ENCODE data around the gene RNF26. TPM values are rescaled to one million over a fixed set of nuclear protein-coding genes. Genes with fewer than 3 reads are reported as not detected.
"Not testable (repeated sequence)": the region's sequence is repeated elsewhere in the genome, so short reads cannot be mapped to it uniquely, and the experiment has no call there.

Gene RNF26
- polyA plus RNA-seq, 2 donors: 7.4 to 16.2 TPM

GRCh38 chr11:119381181-119381988 lies 47.1 kb downstream of the RNF26 start, which contains the start of gene USP2:
Gene USP2, minus strand, starts transcription at chr11:119381690. Its CDS starts 8,210 bp downstream, at chr11:119373480.
- H3K27ac ChIP-seq (ENCODE audit: low read depth in 2 of 2, low read length in 1 of 2): peak within 1 kb of the TSS; percentile 58 to 76
- H3K4me3 ChIP-seq (ENCODE audit: low read depth in 1 of 2, low read length in 2 of 2): peak within 1 kb of the TSS; percentile 37 to 50
- H3K4me1 ChIP-seq (ENCODE audit: control insufficient read depth in 2 of 2, insufficient read depth in 2 of 2, low read length in 1 of 2): peaks cover under 1 to 17% of the 10 kb centered on the region in 2 donors
- H3K27me3 ChIP-seq (ENCODE audit: control insufficient read depth in 1 of 2, insufficient read depth in 2 of 2, low read length in 2 of 2): no peaks in the 10 kb centered on the region
- WGBS, 2 donors: 0 to 1% methylated on average over 54 of the region's 54 CpGs
- no peaks in the 10 kb centered on the region for H3K9me3 ChIP-seq (ENCODE audit: control insufficient read depth in 2 of 2, insufficient read depth in 1 of 2, low read depth in 1 of 2, low read length in 1 of 2)
- H3K36me3 ChIP-seq (ENCODE audit: control insufficient read depth in 2 of 2, insufficient read depth in 2 of 2, low read length in 1 of 2): no peaks in the 10 kb centered on the region

GRCh38 chr11:119382101-119382500 lies 47.8 kb downstream of the RNF26 start:
- peaks cover 0 to 13% of the 10 kb centered on the region in 2 donors for H3K4me1 ChIP-seq (ENCODE audit: control insufficient read depth in 2 of 2, insufficient read depth in 2 of 2, low read length in 1 of 2)
- peak overlapping the region; percentile 24 to 47 for H3K27ac ChIP-seq (ENCODE audit: low read depth in 2 of 2, low read length in 1 of 2)
- peak overlapping the region; percentile 10 to 37 for H3K4me3 ChIP-seq (ENCODE audit: low read depth in 1 of 2, low read length in 2 of 2)
- H3K36me3 ChIP-seq (ENCODE audit: control insufficient read depth in 2 of 2, insufficient read depth in 2 of 2, low read length in 1 of 2): no peaks in the 10 kb centered on the region
- no peaks in the 10 kb centered on the region for H3K27me3 ChIP-seq (ENCODE audit: control insufficient read depth in 1 of 2, insufficient read depth in 2 of 2, low read length in 2 of 2)
- 11 to 14% methylated on average over 9 of the region's 9 CpGs for WGBS, 2 donors
- no peaks in the 10 kb centered on the region for H3K9me3 ChIP-seq (ENCODE audit: control insufficient read depth in 2 of 2, insufficient read depth in 1 of 2, low read depth in 1 of 2, low read length in 1 of 2)

- not testable (repeated sequence) for H3K27me3 ChIP-seq (ENCODE audit: control insufficient read depth in 1 of 2, insufficient read depth in 2 of 2, low read length in 2 of 2); H3K27ac ChIP-seq (ENCODE audit: low read depth in 2 of 2, low read length in 1 of 2); H3K9me3 ChIP-seq (ENCODE audit: control insufficient read depth in 2 of 2, insufficient read depth in 1 of 2, low read depth in 1 of 2, low read length in 1 of 2); H3K36me3 ChIP-seq (ENCODE audit: control insufficient read depth in 2 of 2, insufficient read depth in 2 of 2, low read length in 1 of 2)
- H3K4me1 ChIP-seq (ENCODE audit: control insufficient read depth in 2 of 2, insufficient read depth in 2 of 2, low read length in 1 of 2): peaks cover 0 to 12% of the 10 kb centered on the region in 2 donors
- peak overlapping the region in 1 of 2 donors; percentile 37 for H3K4me3 ChIP-seq (ENCODE audit: low read depth in 1 of 2, low read length in 2 of 2)
- WGBS, 2 donors: 91% methylated on average over 14 of the region's 14 CpGs
Measured at GRCh38 chr11:119382513-119382912, 48.2 kb downstream of the RNF26 start.

GRCh38 chr11:119384332-119384731 lies 50.0 kb downstream of the RNF26 start:
- Histone ChIP-seq H3K27me3 (ENCODE audit: control insufficient read depth in 1 of 2, insufficient read depth in 2 of 2, low read length in 2 of 2) (no peaks in the 10 kb centered on the region), H3K4me3 (ENCODE audit: low read depth in 1 of 2, low read length in 2 of 2) (no peak overlapping the region), H3K36me3 (ENCODE audit: control insufficient read depth in 2 of 2, insufficient read depth in 2 of 2, low read length in 1 of 2) (no peaks in the 10 kb centered on the region), H3K4me1 (ENCODE audit: control insufficient read depth in 2 of 2, insufficient read depth in 2 of 2, low read length in 1 of 2) (peaks cover 0 to 7% of the 10 kb centered on the region in 2 donors), H3K27ac (ENCODE audit: low read depth in 2 of 2, low read length in 1 of 2) (no peak overlapping the region), H3K9me3 (ENCODE audit: control insufficient read depth in 2 of 2, insufficient read depth in 1 of 2, low read depth in 1 of 2, low read length in 1 of 2) (no peaks in the 10 kb centered on the region)
- 77 to 89% methylated on average over 2 of the region's 2 CpGs for WGBS, 2 donors

Other genes starting within 250 kb of the RNF26 start
- gene HMBS, start 249.6 kb upstream of the RNF26 start, polyA plus RNA-seq: 10 to 100 TPM; 18.0 to 24.2 TPM
- gene DPAGT1, start 232.7 kb upstream of the RNF26 start, polyA plus RNA-seq: 10 to 100 TPM; 16.5 to 21.5 TPM
- 10 to 100 TPM in 1 of 2 donors, 1 to 10 TPM in 1; 8.4 to 13.1 TPM for gene C2CD2L, start 227.2 kb upstream of the RNF26 start, polyA plus RNA-seq
- gene HINFP, start 212.9 kb upstream of the RNF26 start, polyA plus RNA-seq: 10 to 100 TPM in 1 of 2 donors, 1 to 10 TPM in 1; 9.1 to 16.0 TPM
- under 1 TPM; 0.21 to 0.81 TPM for gene ABCG4, start 185.5 kb upstream of the RNF26 start, polyA plus RNA-seq
- gene NLRX1, start 165.8 kb upstream of the RNF26 start, polyA plus RNA-seq: 10 to 100 TPM; 24.9 to 38.8 TPM
- gene NHERF4, start 149.1 kb upstream of the RNF26 start, polyA plus RNA-seq: under 1 TPM; 0.05 to 0.41 TPM
- gene CBL, start 128.2 kb upstream of the RNF26 start, polyA plus RNA-seq: 1 to 10 TPM; 3.0 to 6.2 TPM
- gene MCAM, start 17.4 kb upstream of the RNF26 start, polyA plus RNA-seq: 10 to 100 TPM; 10.3 to 34.4 TPM
- 1 to 10 TPM; 4.8 to 6.7 TPM for gene C1QTNF5, start 6.4 kb downstream of the RNF26 start, polyA plus RNA-seq
- not detected for gene MFRP, start 12.2 kb downstream of the RNF26 start, polyA plus RNA-seq
- 1 to 10 TPM; 2.1 to 4.9 TPM for gene USP2, start 47.2 kb downstream of the RNF26 start, polyA plus RNA-seq
- 1 to 10 TPM in 1 of 2 donors, under 1 TPM in 1; 0.92 to 1.2 TPM for gene THY1, start 88.6 kb downstream of the RNF26 start, polyA plus RNA-seq